HG02642 (cell line): ENCODE measurements around the gene BPTF.
"Not testable (repeated sequence)": the region's sequence is repeated elsewhere in the genome, so short reads cannot be mapped to it uniquely, and the experiment has no call there.

Source experiments
- ATAC-seq: cut with Tn5 transposase; IDR thresholded peaks from one replicate; pipeline ENCODE4 v1.9.1; 2021; ENCODE audit warnings: mild to moderate bottlenecking; ENCODE audit not compliant: unreplicated experiment, poor library complexity

The BPTF gene

DNA sequence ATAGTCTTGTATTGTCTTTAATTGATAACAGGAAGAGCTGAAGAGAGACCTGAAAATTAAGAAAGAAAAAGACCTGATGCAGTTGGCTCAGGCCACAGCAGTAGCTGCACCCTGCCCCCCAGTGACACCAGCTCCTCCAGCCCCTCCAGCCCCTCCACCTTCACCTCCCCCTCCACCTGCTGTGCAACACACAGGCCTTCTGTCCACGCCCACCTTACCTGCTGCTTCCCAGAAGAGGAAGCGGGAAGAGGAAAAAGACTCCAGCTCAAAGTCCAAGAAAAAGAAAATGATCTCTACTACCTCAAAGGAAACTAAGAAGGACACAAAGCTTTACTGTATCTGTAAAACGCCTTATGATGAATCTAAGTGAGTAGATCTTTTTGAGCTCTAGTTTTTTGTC, 134.2 kb downstream of the BPTF start:
- ATAC-seq, result no peak

DNA sequence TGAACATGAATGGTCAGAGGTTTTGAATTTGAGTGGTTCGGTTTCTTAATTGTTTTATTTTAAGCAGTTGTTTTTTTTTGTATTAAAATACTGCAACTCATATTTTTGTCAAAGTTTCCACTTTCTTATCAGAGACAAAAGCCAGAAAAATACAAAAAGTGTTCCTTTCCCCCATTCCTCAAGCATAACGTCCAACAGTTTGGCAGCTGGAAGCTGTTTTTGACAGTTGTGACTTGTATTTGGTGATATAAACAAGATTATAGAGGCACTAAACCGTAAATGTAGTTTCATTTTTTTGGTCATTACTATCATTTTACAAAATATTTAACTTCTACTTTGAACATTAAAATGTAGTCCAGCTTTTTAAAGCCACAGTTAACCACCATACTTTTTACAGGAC, 135.0 kb downstream of the BPTF start:
- ATAC-seq, result not testable (repeated sequence)

DNA sequence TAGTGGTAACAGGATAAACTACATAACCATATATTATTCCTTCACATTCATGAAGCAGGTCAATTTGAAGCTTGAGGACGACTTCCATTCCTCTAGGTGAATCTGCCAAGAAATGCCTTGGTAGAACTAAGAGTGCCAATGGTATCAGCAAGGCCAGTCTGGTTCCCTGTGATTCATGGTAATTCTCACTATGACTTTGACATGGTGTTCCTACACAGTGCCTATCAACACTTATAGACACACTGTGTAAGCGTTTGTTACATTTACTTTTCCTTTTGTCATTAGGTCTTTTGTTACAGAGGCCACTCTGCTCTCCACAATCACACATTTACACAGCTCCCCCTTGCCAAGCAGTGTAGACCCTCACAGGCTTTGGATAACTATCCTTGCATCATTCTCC, 136.9 kb downstream of the BPTF start:
- ATAC-seq, result not testable (repeated sequence)

DNA sequence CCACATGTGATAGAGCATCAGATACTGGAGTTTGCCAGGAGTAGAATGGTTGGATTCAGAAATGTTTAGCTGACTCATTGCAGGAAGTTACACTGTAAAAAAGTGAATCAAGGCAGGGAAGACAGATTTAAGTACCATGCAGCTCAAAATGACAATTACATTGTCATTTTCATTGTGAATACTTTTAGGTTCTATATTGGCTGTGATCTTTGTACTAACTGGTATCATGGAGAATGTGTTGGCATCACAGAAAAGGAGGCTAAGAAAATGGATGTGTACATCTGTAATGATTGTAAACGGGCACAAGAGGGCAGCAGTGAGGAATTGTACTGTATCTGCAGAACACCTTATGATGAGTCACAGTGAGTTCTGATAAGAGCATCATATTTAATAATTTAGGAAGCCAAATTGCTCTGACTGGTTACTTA, 137.9 kb downstream of the BPTF start:
- peak; percentile 57 for ATAC-seq

DNA sequence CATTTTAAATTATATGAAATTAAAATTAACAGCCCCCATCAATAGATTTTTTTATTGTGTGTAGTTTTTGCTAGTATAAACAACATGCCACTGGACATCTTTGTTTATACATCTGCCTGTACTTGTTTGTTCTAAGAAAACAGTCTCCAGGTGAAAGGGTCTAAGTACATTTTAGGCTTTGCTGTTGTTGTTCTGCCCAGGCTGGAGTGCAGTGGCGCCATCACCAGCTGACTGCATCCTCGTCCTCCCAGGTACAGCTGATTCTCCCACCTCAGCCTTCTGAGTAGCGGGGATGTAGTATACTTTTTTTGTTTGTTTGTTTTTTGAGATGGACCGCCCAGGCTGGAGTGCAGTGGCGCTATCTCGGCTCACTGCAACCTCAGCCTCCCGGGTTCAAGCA, 145.5 kb downstream of the BPTF start:
- no peak for ATAC-seq

DNA sequence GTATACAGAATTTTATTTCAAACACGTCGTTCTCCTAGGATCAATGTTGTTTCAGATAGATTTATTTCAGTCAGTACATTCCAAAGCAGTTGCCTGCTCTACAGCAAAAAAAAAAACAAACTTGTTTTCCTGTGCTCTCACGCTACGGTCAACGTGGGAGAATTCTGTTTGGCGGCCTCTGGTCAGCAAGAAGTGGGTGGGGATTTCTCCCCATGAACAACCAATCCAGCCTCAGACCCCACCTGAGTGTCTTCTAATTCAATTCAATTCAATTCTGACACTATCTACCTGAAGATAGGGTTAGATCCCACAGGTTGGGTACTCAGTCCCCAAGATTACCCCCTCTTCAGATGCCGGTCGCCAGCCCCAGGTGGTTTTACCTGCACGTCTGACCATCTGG, 148.9 kb downstream of the BPTF start:
- ATAC-seq, result no peak

DNA sequence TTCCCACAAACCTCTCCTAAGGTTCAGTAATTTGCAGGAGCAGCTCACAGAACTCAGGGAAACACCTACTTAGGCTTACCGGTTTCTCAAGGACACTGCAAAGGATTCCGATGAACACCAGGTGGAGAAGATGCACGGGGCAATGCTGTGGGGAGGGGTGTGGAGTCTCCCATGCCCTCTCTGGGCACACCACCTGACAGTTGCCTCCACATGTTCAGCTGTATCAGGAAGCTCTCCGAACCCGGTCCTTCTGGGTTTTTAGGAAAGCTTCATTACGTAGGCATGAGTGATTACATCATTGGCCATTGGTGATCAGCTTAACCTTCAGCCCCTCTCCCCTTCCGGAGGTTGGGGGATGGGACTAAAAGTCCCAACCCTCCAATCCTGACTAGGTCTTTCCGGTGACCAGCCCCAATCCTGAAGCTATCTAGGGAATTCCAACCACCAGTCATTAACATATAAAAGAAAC, 149.3 kb downstream of the BPTF start:
- no peak for ATAC-seq

DNA sequence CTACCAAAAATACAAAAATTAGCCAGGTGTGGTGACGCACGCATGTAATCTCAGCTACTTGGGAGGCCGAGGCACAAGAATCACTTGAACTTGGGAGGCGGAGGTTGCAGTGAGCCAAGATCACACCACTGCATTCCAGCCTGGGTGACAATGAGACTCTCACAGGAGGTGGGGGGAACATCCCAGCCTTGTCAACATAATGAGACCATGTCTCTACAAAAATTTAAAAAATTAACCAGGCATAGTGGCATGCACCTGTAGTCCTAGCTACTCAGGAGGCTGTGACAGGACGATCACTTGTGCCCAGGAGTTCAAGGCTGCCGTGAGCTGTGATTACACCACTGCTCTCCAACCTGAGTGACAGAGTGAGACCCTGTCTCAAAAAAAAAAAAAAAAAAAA, 151.0 kb downstream of the BPTF start:
- not testable (repeated sequence) for ATAC-seq

DNA sequence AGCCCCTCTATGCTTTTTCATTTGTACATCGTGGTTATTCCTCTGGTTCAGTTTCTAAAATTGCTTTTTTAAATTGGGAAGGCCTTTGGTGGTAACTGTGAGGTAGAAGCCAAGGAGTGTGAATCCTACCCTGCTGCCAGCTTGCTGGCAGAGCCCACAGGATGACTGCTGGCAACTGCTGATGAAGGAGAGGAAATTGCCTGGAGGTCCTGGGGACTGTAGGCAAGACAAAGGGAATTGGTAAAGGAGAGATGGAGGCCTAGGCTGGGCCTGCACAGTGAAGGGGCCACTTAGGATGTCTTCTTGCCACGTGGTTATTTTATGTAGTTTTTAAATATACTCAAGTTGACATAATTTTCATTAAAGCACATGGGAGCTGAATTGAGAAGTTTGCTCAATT, 155.2 kb downstream of the BPTF start:
- no peak for ATAC-seq

DNA sequence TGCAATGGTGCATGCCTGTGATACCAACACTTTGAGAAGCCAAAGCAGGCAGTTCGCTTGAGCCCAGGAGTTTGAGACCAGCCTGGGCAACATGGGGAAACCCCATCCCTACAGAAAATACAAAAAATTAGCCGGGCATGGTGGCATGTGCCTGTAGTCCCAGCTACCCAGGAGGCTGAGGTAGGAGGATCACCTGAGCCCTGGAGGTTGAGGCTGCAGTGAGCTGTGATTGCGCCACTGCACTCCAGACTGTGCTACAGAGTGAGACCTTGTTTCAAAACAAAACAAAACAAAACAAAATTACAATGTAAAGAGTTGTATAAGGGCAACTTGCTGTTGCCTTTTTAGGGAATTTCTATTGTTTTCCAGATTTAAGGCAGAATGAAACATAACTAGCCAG, 155.6 kb downstream of the BPTF start:
- ATAC-seq, result not testable (repeated sequence)

DNA sequence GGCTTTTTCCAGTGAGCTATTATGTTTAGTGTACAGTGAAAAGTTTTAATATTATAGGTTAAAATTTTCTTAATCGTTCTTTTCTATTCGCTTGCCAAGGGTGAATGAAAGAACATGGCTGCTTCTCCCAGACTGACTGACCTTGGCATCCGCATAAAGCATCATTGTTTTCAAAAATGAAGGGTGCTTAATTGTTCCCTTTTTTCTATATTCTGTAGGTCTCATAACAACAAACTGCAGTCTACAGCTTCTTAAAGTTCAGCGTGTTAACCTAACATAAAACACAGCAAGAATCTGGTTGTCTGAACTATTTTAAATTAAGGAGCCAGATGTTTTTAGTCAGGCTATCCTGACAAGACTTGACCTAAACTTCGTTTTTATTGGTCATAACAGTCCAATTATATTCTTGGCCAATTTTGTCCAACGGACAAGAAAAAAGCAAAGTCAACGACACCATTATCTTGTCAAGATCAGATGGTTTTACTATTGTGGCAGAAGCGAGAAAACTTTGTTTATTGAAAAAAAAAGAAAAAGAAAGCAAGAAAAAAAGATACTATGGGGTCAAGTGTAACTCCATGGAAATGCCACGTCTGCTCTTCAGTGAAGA, 156.8 kb downstream of the BPTF start:
- ATAC-seq, result no peak

DNA sequence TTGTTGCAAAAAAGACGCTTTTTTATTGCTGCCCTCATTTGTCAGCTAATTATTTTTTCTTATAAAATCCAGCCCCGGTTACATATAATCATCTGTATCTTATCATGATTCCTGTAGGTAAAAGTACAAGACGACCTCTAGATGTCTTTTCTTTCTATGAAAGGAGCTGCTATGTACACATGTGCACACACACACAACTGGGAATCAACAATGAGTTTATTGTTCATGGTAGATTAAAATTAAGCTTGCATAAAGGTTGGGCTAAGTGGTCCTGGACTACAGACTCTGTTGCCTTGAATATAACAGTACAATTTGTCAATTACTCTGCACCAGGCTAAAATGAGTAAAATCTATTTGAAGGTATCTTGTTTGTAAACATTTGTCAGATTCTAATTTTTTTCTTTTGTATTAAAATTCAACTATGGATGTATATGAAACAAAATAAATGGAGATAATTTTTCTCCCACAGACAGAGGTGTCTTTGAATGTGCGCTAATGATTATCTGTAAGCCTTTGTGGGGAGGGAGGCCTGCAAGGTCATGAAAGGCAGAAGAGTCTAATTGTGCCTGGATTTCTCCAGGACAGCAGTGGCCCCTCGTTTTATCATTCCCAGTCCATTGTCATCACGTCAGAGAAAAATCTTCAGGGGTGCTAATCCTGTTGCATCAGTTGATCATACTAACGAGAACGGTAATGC, 157.5 kb downstream of the BPTF start:
- ATAC-seq, result no peak

DNA sequence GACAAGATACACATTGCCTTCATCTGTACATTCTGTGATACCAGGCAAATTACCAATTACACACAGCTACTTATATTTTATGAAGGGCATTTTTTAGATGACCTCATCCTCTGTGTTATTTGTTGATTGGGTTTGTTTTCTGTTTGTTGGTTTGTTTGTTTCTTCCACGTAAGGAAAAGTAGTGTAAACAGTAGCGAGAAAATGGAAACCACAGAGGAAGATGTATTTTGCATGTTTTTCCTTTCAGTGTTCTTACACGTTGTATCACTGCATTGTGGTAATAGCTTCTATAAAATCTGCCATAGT, 158.0 kb downstream of the BPTF start:
- ATAC-seq, result no peak

DNA sequence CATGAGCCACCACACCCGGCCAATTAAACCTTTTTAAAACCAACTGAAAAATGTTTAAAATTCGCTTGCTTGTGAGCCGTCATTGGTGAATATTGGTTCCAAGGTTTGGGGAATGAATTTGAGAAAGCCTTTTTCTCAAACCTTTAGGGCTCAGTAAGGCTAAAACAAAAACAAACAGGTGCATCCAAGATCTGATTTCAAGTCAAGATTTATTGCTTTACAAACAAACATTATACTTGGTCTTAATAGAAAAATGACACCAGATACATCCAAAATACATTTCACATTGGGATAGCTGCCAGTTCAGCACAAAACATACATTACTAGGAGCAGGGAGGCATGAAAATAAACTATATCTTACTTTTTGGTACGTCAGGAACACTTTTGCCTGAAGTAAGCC, 165.6 kb downstream of the BPTF start:
- no peak for ATAC-seq

DNA sequence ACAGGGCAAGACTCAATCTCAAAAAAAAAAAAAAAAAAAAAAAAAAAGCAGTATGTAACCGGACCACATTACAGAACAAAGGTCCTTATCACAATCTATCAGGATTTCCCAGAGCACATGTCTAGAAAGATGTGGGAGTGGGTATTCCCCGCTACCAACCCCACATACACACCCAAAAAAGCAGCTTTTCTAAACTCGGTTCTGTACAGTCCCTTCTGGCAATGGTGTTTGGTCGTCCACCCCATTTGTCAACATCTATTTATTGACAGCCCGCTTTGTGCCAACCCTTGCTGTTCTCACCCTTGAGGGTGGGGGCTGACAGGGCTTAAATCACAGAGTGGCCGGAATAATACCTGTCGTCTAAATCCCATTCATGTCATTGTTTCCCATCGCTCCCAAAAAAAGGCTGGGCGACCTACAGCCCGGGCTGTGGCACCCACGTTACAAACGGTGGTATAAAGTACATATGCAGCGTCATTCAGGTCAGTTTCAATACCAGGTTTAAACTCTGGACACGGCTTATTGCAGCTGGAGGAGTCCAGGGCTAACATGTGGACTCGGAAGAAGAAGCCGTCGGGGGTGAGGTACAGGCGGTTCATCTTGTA, 167.3 kb downstream of the BPTF start:
- ATAC-seq, result no peak

DNA sequence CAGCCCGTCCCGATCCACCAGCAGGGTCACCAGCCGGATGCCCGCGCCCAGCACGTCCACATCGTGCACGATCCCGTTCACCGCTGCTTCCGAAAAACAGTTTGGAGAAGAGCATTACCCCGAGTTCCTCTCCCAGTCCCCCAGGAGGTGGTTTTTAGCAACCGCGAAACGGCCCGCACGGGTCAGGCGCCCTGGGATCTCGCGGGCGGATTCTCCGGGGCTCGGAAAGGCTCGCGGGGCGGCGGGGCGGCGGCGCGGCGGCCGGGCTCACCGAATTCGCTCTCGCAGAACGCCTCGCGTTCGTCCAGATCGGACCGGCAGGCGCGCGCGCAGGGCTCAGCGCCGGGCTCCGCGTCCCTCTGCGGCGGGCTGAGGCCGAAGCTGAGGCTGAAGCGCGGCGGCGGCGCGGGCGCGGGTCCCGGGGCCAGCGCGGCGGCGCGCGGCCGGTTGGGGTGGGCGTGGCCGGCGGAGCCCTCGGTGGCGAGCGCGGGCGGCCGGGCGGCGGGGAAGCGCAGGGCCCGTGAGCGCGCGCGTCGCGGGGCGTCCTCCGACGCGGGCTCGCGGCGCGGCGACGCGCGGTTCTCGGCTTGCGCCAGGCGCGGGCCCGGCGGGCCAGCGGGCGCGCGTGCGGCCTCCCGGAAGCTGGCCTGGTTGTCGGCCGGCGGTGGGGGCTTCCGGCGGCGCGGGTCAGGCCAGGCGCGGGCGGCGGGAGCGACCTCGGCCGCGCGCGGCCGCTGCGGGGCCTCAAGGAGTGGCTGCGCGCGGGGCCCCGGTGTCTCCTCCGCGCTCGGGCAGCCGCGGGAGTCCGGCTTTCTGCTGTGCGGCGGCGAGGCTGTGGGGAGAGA, 168.1 kb downstream of the BPTF start:
- ATAC-seq, result peak; percentile 86

DNA sequence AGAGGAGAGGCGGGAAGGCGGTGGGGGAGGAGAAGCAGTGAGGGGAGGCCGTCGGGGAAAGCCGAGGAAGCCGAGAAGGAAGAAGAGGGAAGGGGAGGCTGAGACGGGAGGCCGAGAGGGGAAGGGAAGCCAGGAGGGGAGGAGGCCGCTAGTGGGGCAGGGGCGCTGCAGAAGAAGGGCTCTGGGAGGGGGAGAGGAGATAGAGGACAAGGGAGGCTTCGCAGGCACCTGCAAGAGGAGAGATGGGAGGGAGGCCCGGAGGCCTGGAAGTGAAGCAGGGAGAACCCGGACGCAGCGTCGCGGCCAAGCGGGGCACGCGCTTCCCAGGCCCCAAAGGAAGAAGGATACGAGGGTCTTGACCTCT, 168.7 kb downstream of the BPTF start:
- no peak for ATAC-seq

DNA sequence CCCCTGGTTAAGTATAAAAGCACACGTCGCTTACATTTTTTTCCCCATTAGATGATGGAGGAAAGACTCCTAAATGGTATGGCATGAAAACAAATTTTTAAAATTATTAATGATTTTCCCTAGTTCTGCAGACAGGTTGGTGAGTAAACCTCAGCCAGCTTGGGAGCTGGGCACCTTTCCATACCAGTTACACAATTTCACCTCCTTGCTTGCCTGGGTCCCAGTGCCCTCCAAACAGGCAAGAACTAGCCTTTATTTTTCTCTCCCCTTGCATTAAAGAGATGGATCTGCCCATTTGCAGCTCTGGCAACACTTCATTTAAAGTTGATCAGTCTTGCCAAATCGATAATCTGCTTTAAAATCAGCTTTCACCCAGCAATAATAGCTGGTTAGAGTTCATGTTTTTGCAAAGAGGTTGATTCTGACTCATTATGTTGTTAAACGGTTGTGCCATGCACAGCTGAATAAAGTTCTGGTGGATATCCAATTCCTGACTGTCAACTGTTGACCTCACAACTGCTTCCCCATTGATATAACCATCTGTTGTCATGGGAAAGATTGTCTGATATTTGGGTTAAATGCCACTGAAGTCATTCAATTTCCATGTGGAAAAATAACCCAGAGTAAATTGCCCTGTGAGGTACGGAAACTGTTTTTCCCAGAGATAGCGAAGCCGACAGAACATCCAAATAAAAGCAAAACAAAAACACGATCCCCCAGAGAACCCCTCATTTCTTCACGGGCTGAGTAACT, 169.7 kb downstream of the BPTF start:
- no peak for ATAC-seq

DNA sequence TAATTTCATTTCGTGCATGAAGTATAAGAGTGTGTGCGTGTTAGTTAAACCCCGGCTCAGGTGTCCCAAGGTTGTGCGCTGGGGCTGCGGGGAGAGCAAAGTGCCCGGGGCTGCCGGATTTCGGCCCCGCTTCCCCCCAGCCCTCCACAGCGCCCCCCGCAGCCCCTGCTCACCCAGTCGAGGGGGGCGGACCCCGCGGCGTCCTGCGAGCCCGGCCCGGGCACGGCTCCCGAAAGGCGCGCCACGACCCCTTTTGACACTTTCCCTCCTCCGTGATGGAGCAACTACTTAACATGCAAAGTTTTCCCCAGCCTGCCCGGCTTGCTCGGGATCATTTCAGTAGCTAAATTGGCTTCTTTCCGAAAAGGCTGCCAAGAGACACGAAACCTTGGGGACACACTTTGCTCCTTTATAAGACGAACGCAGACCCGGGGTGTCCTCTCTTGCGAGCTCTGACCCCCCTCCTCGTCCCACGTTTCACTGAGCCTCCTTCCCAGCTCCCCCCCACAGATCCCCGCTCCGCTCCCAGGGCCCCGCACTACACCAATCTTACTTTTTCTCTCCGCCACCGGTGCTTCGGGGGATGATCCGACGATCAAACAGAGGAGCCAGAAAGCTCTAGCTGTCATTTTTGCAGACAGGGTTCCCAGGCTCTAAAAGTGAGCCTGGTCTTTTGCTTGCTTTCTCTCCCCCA, 170.4 kb downstream of the BPTF start:
- ATAC-seq, result no peak
